Measurements from ENCODE around the gene SVOPL. TPM values are rescaled to one million over a fixed set of nuclear protein-coding genes. Genes with fewer than 3 reads are reported as not detected.

Gene SVOPL
- total and polyA plus RNA-seq, 5 donors = not detected

DNA sequence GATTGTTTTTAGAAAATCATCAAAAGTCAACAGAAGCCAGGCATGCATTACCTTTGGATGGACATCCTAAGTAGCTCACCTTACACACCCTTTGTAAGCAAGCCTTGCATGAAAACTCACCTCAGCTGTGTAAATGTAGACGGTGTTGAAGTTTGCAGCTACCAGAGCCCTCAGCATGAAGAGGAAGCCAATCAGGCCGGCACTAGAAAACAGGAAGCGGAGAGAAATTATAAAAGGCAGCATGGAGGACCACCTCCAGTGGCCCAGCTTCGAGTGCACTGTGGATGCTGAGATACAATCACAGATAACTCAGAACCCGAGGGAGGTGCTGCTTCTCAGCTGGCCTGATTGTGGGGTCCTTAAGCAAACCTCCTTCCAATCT is 75.3 kb downstream of the SVOPL start:
- no peak for ATAC-seq
- H3K4me1 ChIP-seq (ENCODE audit: control insufficient read depth, insufficient read depth, low read length) = no peaks in the 10 kb centered on the region
- no peak overlapping the region for H3K27ac ChIP-seq (ENCODE audit: low read length)
- intact Hi-C loops (cut with DNase I) = no loop called here
- H3K9me3 ChIP-seq (ENCODE audit: control insufficient read depth, low read length) = no peaks in the 10 kb centered on the region
- no peak overlapping the region for H3K4me3 ChIP-seq (ENCODE audit: low read length)
- 46% methylated on average over 5 of the region's 5 CpGs for WGBS
- no peaks in the 10 kb centered on the region for H3K27me3 ChIP-seq (ENCODE audit: control insufficient read depth, insufficient read depth)
- DNase-seq = no peak

DNA sequence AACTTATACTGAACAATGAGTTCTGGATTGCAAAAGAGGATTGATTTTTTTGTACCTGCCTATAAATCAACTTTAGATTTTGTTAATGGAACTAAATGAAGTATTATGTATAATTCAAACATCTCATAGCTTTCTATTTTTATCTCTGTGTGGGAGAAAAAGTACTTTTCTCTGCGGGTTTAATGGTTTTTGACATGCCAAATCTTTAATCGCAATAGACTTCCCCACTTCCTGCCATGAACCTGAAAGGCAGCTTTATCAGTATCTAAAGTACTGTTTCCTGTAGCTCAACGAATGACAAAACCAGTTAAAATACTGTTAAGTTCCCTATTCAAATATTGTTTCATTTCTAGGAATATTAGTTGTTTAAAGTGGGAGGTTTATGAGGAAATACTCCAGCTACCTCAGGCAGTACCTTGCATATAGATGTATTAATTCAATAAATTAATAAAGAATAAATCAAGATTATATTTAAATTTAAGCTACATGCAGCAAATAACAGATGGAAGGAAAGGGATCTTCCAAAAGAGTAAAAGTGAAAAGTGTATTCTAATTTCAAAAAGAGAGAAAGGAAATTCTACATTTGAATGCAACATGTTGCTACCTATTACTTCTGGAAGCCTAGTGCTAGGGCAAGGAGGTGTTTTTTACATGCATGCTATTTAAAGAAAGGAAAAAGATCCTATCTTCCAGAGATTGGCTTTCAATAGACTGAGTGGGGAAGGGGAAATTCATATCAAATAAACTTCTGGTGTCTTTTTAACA is 75.9 kb downstream of the SVOPL start:
- ATAC-seq (no peak), DNase-seq (no peak)
- Histone ChIP-seq H3K9me3 (ENCODE audit: control insufficient read depth, low read length) (no peaks in the 10 kb centered on the region), H3K27ac (ENCODE audit: low read length) (no peak overlapping the region), H3K27me3 (ENCODE audit: control insufficient read depth, insufficient read depth) (no peaks in the 10 kb centered on the region), H3K4me3 (ENCODE audit: low read length) (no peak overlapping the region), H3K4me1 (ENCODE audit: control insufficient read depth, insufficient read depth, low read length) (no peaks in the 10 kb centered on the region)
- intact Hi-C loops (cut with DNase I) = no loop called here
- WGBS = 16% methylated on average over 3 of the region's 3 CpGs

- no peak for DNase-seq
- Histone ChIP-seq H3K9me3 (ENCODE audit: control insufficient read depth, low read length) (no peaks in the 10 kb centered on the region), H3K4me1 (ENCODE audit: control insufficient read depth, insufficient read depth, low read length) (no peaks in the 10 kb centered on the region), H3K27ac (ENCODE audit: low read length) (no peak overlapping the region), H3K4me3 (ENCODE audit: low read length) (no peak overlapping the region), H3K27me3 (ENCODE audit: control insufficient read depth, insufficient read depth) (no peaks in the 10 kb centered on the region)
- no peak for ATAC-seq
- intact Hi-C loops (cut with DNase I) = no loop called here
- 90% methylated on average over 1 of the region's 1 CpG for WGBS
Observed at GRCh38 chr7:138622841-138623240, 78.3 kb downstream of the SVOPL start.

GRCh38 chr7:138618933-138619332 is 82.2 kb downstream of the SVOPL start:
- no peak for DNase-seq
- Histone ChIP-seq H3K27ac (ENCODE audit: low read length) (no peak overlapping the region), H3K4me1 (ENCODE audit: control insufficient read depth, insufficient read depth, low read length) (no peaks in the 10 kb centered on the region), H3K4me3 (ENCODE audit: low read length) (no peak overlapping the region), H3K27me3 (ENCODE audit: control insufficient read depth, insufficient read depth) (no peaks in the 10 kb centered on the region), H3K9me3 (ENCODE audit: control insufficient read depth, low read length) (no peaks in the 10 kb centered on the region)
- intact Hi-C loops (cut with DNase I) = no loop called here
- no peak for ATAC-seq

GRCh38 chr7:138618506-138618905 is 82.7 kb downstream of the SVOPL start:
- 87% methylated on average over 10 of the region's 10 CpGs for WGBS
- Histone ChIP-seq H3K27me3 (ENCODE audit: control insufficient read depth, insufficient read depth) (no peaks in the 10 kb centered on the region), H3K27ac (ENCODE audit: low read length) (no peak overlapping the region), H3K4me3 (ENCODE audit: low read length) (no peak overlapping the region), H3K9me3 (ENCODE audit: control insufficient read depth, low read length) (no peaks in the 10 kb centered on the region), H3K4me1 (ENCODE audit: control insufficient read depth, insufficient read depth, low read length) (no peaks in the 10 kb centered on the region)
- intact Hi-C loops (cut with DNase I) = no loop called here
- no peak for ATAC-seq
- no peak for DNase-seq

- H3K4me1 ChIP-seq (ENCODE audit: control insufficient read depth, insufficient read depth, low read length) = no peaks in the 10 kb centered on the region
- H3K27me3 ChIP-seq (ENCODE audit: control insufficient read depth, insufficient read depth) = no peaks in the 10 kb centered on the region
- DNase-seq = no peak
- 93% methylated on average over 6 of the region's 6 CpGs for WGBS
- no peak overlapping the region for H3K27ac ChIP-seq (ENCODE audit: low read length)
- no peaks in the 10 kb centered on the region for H3K9me3 ChIP-seq (ENCODE audit: control insufficient read depth, low read length)
- H3K4me3 ChIP-seq (ENCODE audit: low read length) = no peak overlapping the region
- intact Hi-C loops (cut with DNase I) = no loop called here
- ATAC-seq = no peak
Observed at GRCh38 chr7:138616085-138616484, 85.1 kb downstream of the SVOPL start.

DNA sequence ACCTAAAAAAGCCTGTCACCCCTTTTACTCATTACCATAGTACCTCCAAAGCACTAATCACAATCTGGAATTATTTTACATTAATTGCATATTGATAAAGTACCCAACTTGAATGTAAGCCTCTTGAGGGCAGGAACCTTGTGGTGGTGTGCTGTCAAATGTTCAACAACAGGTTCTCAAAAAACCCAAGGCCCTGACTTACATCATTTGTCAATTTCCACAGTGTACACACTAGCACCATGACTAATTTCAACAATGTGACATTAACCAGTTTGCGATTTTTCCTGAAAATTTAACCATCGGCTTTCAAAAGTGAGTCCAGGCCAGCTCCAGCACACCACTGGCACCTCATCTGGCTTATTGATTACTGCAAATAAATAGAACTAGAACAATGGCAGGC is 87.5 kb downstream of the SVOPL start:
- no peak overlapping the region for H3K27ac ChIP-seq (ENCODE audit: low read length)
- DNase-seq (no peak), ATAC-seq (no peak)
- H3K4me3 ChIP-seq (ENCODE audit: low read length) = no peak overlapping the region
- H3K9me3 ChIP-seq (ENCODE audit: control insufficient read depth, low read length) = no peaks in the 10 kb centered on the region
- no peaks in the 10 kb centered on the region for H3K27me3 ChIP-seq (ENCODE audit: control insufficient read depth, insufficient read depth)
- 93% methylated on average over 2 of the region's 2 CpGs for WGBS
- intact Hi-C loops (cut with DNase I) = no loop called here
- no peaks in the 10 kb centered on the region for H3K4me1 ChIP-seq (ENCODE audit: control insufficient read depth, insufficient read depth, low read length)

DNA sequence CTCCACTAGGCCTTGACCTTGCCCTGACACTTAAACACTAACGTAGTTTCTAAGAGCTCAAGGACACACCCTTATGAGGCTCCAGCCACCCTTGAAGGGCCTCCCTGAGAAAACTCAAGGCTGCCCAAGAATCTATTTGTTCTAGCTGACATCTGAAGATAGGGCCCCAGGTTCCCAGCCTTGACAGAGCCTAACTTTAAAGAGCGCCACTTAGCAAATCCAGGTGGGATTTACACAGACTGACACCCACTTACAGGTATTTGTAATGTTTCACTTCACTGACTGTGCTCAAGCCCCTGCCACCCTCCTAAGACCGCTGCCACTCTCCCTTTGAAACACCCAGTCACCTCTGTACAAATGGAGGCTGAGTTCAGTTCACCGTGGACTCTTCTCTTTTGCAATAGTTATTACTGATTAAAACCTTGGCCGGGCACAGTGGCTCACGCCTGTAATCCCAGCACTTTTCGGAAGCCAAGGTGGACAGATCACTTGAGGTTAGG is 90.4 kb downstream of the SVOPL start:
- H3K4me1 ChIP-seq (ENCODE audit: control insufficient read depth, insufficient read depth, low read length) = no peaks in the 10 kb centered on the region
- H3K27me3 ChIP-seq (ENCODE audit: control insufficient read depth, insufficient read depth) = no peaks in the 10 kb centered on the region
- no peak overlapping the region for H3K4me3 ChIP-seq (ENCODE audit: low read length)
- intact Hi-C loops (cut with DNase I) = no loop called here
- H3K27ac ChIP-seq (ENCODE audit: low read length) = no peak overlapping the region
- H3K9me3 ChIP-seq (ENCODE audit: control insufficient read depth, low read length) = peaks cover under 1% of the 10 kb centered on the region
- 89% methylated on average over 7 of the region's 7 CpGs for WGBS
- ATAC-seq (no peak), DNase-seq (no peak)

DNA sequence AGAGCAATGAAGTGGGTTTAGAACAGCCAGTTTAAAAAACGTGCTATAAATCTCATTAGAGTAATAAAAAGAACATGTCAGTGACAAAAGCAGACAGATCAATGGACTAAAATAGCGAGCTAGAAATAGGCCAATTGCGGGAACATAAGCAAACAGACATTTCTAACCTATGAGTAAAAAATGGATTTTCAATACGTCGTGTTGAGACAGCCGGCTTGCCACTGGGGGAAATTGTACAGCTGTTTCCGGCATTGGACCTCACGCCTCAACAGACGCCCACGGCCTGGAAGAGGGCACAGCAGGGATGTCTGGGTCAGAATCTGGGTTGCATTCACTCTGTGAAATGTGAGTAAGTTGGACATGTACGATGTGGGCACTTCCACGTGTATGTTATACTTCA is 92.9 kb downstream of the SVOPL start:
- 47% methylated on average over 12 of the region's 12 CpGs for WGBS
- intact Hi-C loops (cut with DNase I) = no loop called here
- H3K9me3 ChIP-seq (ENCODE audit: control insufficient read depth, low read length) = peaks cover 1% of the 10 kb centered on the region
- H3K27ac ChIP-seq (ENCODE audit: low read length) = no peak overlapping the region
- H3K4me1 ChIP-seq (ENCODE audit: control insufficient read depth, insufficient read depth, low read length) = no peaks in the 10 kb centered on the region
- no peak for DNase-seq
- H3K4me3 ChIP-seq (ENCODE audit: low read length) = no peak overlapping the region
- no peaks in the 10 kb centered on the region for H3K27me3 ChIP-seq (ENCODE audit: control insufficient read depth, insufficient read depth)
- ATAC-seq = no peak

GRCh38 chr7:138607216-138608126 is 93.7 kb downstream of the SVOPL start:
- H3K27me3 ChIP-seq (ENCODE audit: control insufficient read depth, insufficient read depth) = no peaks in the 10 kb centered on the region
- ATAC-seq (no peak), DNase-seq (no peak)
- intact Hi-C loops (cut with DNase I) = no loop called here
- H3K4me3 ChIP-seq (ENCODE audit: low read length) = no peak overlapping the region
- H3K9me3 ChIP-seq (ENCODE audit: control insufficient read depth, low read length) = peaks cover 1% of the 10 kb centered on the region
- 85% methylated on average over 11 of the region's 11 CpGs for WGBS
- no peak overlapping the region for H3K27ac ChIP-seq (ENCODE audit: low read length)
- H3K4me1 ChIP-seq (ENCODE audit: control insufficient read depth, insufficient read depth, low read length) = no peaks in the 10 kb centered on the region

DNA sequence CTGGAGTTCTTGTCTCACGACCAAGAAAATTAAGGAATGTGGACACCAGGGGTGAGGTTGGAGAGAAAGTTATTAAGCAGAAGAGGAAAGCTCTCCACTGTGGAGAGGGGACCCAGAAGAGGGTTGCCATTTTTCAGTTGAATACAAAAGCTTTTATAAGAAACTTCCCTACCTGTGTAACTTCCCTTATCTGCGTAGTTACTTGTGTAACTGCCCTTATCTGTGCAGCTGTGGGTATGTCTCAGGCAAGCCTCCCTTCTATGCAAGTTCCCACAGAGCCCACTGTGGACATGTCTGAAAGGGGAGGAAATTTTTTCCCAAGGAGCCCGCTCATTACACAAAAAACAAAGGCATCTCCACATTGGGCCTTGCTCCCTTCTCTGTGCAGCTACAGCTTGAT is 94.9 kb downstream of the SVOPL start:
- 97% methylated on average over 3 of the region's 3 CpGs for WGBS
- Histone ChIP-seq H3K4me3 (ENCODE audit: low read length) (no peak overlapping the region), H3K27me3 (ENCODE audit: control insufficient read depth, insufficient read depth) (no peaks in the 10 kb centered on the region), H3K27ac (ENCODE audit: low read length) (no peak overlapping the region), H3K4me1 (ENCODE audit: control insufficient read depth, insufficient read depth, low read length) (no peaks in the 10 kb centered on the region), H3K9me3 (ENCODE audit: control insufficient read depth, low read length) (peaks cover 1% of the 10 kb centered on the region)
- DNase-seq = no peak
- intact Hi-C loops (cut with DNase I) = no loop called here
- ATAC-seq = no peak
